ENCODE data around the gene ICOSLG. TPM values are rescaled to one million over a fixed set of nuclear protein-coding genes. Genes with fewer than 3 reads are reported as not detected.
"Not testable (repeated sequence)": the region's sequence is repeated elsewhere in the genome, so short reads cannot be mapped to it uniquely, and the experiment has no call there.

The ICOSLG gene
- total RNA-seq, 1 experiment from 2014 or later = 13.5 TPM

GRCh38 chr21:44258056-44258725, 17.4 kb upstream of the ICOSLG start:
- H3K27ac Mint-ChIP-seq (ENCODE audit: unreplicated experiment) = no peak overlapping the region
- no peaks in the 10 kb centered on the region for H3K4me1 Mint-ChIP-seq (ENCODE audit: low read depth, unreplicated experiment)
- H3K4me1 ChIP-seq = no peaks in the 10 kb centered on the region
- no TSS peak for BruUV-seq (replicated peaks)
- no peak for TF ChIP-seq CTCF (IDR thresholded peaks at IDR 0.05; ENCODE audit: insufficient read depth in 1 of 2, low read depth in 1 of 2, low read length in 1 of 2, severe bottlenecking in 1 of 2, unreplicated experiment in 1 of 2)
- POLR2A ChIA-PET = no interaction called here
- H3K9me3 ChIP-seq = 0 out of 2 replicates have a peak, but pooled peaks cover 4% of the 10 kb centered on the region
- DNase-seq = no peak
- CTCF ChIA-PET = no interaction called here
- no peaks in the 10 kb centered on the region for H3K27me3 ChIP-seq (replicated peaks; ENCODE audit: control insufficient read depth, insufficient read depth, low read length)
- no peaks in the 10 kb centered on the region for H3K27me3 Mint-ChIP-seq (ENCODE audit: insufficient read depth, unreplicated experiment)
- peaks cover 5% of the 10 kb centered on the region for H3K36me3 Mint-ChIP-seq (ENCODE audit: insufficient read depth, unreplicated experiment)
- no peaks in the 10 kb centered on the region for H3K36me3 ChIP-seq (ENCODE audit: control insufficient read depth, insufficient read depth, low read length)
- H3K4me3 Mint-ChIP-seq (ENCODE audit: unreplicated experiment) = no peak overlapping the region
- no peak overlapping the region for H3K4me3 ChIP-seq (ENCODE audit: low read depth, low read length)
- intact Hi-C loops (cut with micrococcal nuclease; ENCODE audit: unreplicated experiment) = no loop called here
- H3K9me3 Mint-ChIP-seq (ENCODE audit: unreplicated experiment) = peaks cover 18% of the 10 kb centered on the region

GRCh38 chr21:44255511-44255981, 14.8 kb upstream of the ICOSLG start:
- H3K4me1 Mint-ChIP-seq (ENCODE audit: low read depth, unreplicated experiment) = no peaks in the 10 kb centered on the region
- no peaks in the 10 kb centered on the region for H3K4me1 ChIP-seq
- H3K36me3 ChIP-seq (ENCODE audit: control insufficient read depth, insufficient read depth, low read length) = no peaks in the 10 kb centered on the region
- H3K4me3 Mint-ChIP-seq (ENCODE audit: unreplicated experiment) = no peak overlapping the region
- no peak overlapping the region for H3K4me3 ChIP-seq (ENCODE audit: low read depth, low read length)
- POLR2A ChIA-PET = no interaction called here
- H3K9me3 ChIP-seq = 0 out of 2 replicates have a peak, but pooled peaks cover 4% of the 10 kb centered on the region
- intact Hi-C loops (cut with micrococcal nuclease; ENCODE audit: unreplicated experiment) = no loop called here
- no peak for TF ChIP-seq CTCF (IDR thresholded peaks at IDR 0.05; ENCODE audit: insufficient read depth in 1 of 2, low read depth in 1 of 2, low read length in 1 of 2, severe bottlenecking in 1 of 2, unreplicated experiment in 1 of 2)
- peaks cover 5% of the 10 kb centered on the region for H3K36me3 Mint-ChIP-seq (ENCODE audit: insufficient read depth, unreplicated experiment)
- BruUV-seq (replicated peaks) = no TSS peak
- peaks cover 18% of the 10 kb centered on the region for H3K9me3 Mint-ChIP-seq (ENCODE audit: unreplicated experiment)
- CTCF ChIA-PET = no interaction called here
- no peaks in the 10 kb centered on the region for H3K27me3 ChIP-seq (replicated peaks; ENCODE audit: control insufficient read depth, insufficient read depth, low read length)
- H3K27me3 Mint-ChIP-seq (ENCODE audit: insufficient read depth, unreplicated experiment) = no peaks in the 10 kb centered on the region
- H3K27ac Mint-ChIP-seq (ENCODE audit: unreplicated experiment) = no peak overlapping the region
- peak in 1 of 2 experiments; percentile 27 for DNase-seq

- TF ChIP-seq CTCF (IDR thresholded peaks at IDR 0.05; ENCODE audit: insufficient read depth in 1 of 2, low read depth in 1 of 2, low read length in 1 of 2, severe bottlenecking in 1 of 2, unreplicated experiment in 1 of 2) = no peak
- H3K4me1 Mint-ChIP-seq (ENCODE audit: low read depth, unreplicated experiment) = no peaks in the 10 kb centered on the region
- POLR2A ChIA-PET = interaction anchor here (0.7 kb wide), 1 partner anchor 43 kb away, joined by 3 read pairs; no protein-coding TSS in a partner anchor
- H3K36me3 Mint-ChIP-seq (ENCODE audit: insufficient read depth, unreplicated experiment) = peaks cover 5% of the 10 kb centered on the region
- Histone ChIP-seq H3K4me3 (ENCODE audit: low read depth, low read length) (no peak overlapping the region), H3K27me3 (replicated peaks; ENCODE audit: control insufficient read depth, insufficient read depth, low read length) (no peaks in the 10 kb centered on the region), H3K36me3 (ENCODE audit: control insufficient read depth, insufficient read depth, low read length) (no peaks in the 10 kb centered on the region), H3K9me3 (no peaks in the 10 kb centered on the region), H3K4me1 (no peaks in the 10 kb centered on the region)
- CTCF ChIA-PET = no interaction called here
- H3K27me3 Mint-ChIP-seq (ENCODE audit: insufficient read depth, unreplicated experiment) = no peaks in the 10 kb centered on the region
- H3K27ac Mint-ChIP-seq (ENCODE audit: unreplicated experiment) = no peak overlapping the region
- H3K9me3 Mint-ChIP-seq (ENCODE audit: unreplicated experiment) = peaks cover 3% of the 10 kb centered on the region
- no TSS peak for BruUV-seq (replicated peaks)
- no peak for DNase-seq
- intact Hi-C loops (cut with micrococcal nuclease; ENCODE audit: unreplicated experiment) = no loop called here
- H3K4me3 Mint-ChIP-seq (ENCODE audit: unreplicated experiment) = no peak overlapping the region
Observed at GRCh38 chr21:44253832-44254710, 13.3 kb upstream of the ICOSLG start.

- H3K27me3 ChIP-seq (replicated peaks; ENCODE audit: control insufficient read depth, insufficient read depth, low read length); H3K36me3 ChIP-seq (ENCODE audit: control insufficient read depth, insufficient read depth, low read length); H3K27ac Mint-ChIP-seq (ENCODE audit: unreplicated experiment); H3K4me1 ChIP-seq; CTCF ChIA-PET; DNase-seq; BruUV-seq (replicated peaks); H3K36me3 Mint-ChIP-seq (ENCODE audit: insufficient read depth, unreplicated experiment); H3K4me1 Mint-ChIP-seq (ENCODE audit: low read depth, unreplicated experiment); H3K4me3 ChIP-seq (ENCODE audit: low read depth, low read length); intact Hi-C loops (cut with micrococcal nuclease; ENCODE audit: unreplicated experiment); H3K27me3 Mint-ChIP-seq (ENCODE audit: insufficient read depth, unreplicated experiment); H3K9me3 Mint-ChIP-seq (ENCODE audit: unreplicated experiment); POLR2A ChIA-PET; H3K4me3 Mint-ChIP-seq (ENCODE audit: unreplicated experiment); H3K9me3 ChIP-seq: not testable (repeated sequence)
Observed at GRCh38 chr21:44249204-44250037, 8.7 kb upstream of the ICOSLG start.

Data from Caco-2 (cell line).